MM.1S (cell line): ENCODE results near the gene CNPY2.

Experiments used
- CTCF ChIP-seq: fragments of 300-600 bp; sonication (generic); IDR thresholded peaks from 2 replicates; pipeline ENCODE4 v1.5.1; 2016; ENCODE audit warnings: antibody characterized with exemption, low read length, mixed read lengths
- EZH2 ChIP-seq: fragments of 300-600 bp; sonication (generic); optimal IDR thresholded peaks from 2 replicates; pipeline ENCODE3; 2017; ENCODE audit warnings: low read depth, mild to moderate bottlenecking, antibody characterized with exemption, low read length, mixed read lengths

- TF ChIP-seq CTCF = no peak
- TF ChIP-seq EZH2 = no peak
Measured at GRCh38 chr12:56307221-56307965, 8.4 kb downstream of the CNPY2 start.
